ENCODE results near the gene F2.

GRCh38 chr11:46721286-46721685 lies 2.3 kb downstream of the F2 start:
- no peak for TF ChIP-seq CTCF (IDR thresholded peaks at IDR 0.05)
- TF ChIP-seq POLR2AphosphoS5 (IDR thresholded peaks at IDR 0.05) = no peak
- no peak for TF ChIP-seq EP300 (IDR thresholded peaks at IDR 0.05; ENCODE audit: low read depth)
- TF ChIP-seq POLR2A (IDR thresholded peaks at IDR 0.05) = no peak

All from transverse colon (tissue), 4 donors.